Stomach (tissue), 19 donors: Measurements from ENCODE around the gene CENPA. TPM values are rescaled to one million over a fixed set of nuclear protein-coding genes. Genes with fewer than 3 reads are reported as not detected.

Experiments used
- DNase-seq, 2 donors: peaks; one replicate each; pipeline versions ENCODE4 v3.0.0 to v3.0.0-alpha.2; 2013 to 2019
- H3K27ac ChIP-seq, 5 donors: fragments of 200-600 bp in 4 of 5; sonication (generic) in 4 of 5; one replicate each; pipeline ENCODE4 v1.5.1; 2013 to 2019; ENCODE audit warnings: mild to moderate bottlenecking in 1 of 5, moderate library complexity in 1 of 5
- H3K27me3 ChIP-seq, 3 donors: fragments of 200-600 bp; sonication (generic); one replicate each; pipeline ENCODE4 v1.5.1; 2017 to 2019; ENCODE audit warnings: mixed run types in 1 of 3
- H3K36me3 ChIP-seq, 4 donors: fragments of 200-600 bp; sonication (generic); 1 replicate in 3 of 4; 2 replicates in 1 of 4; pipeline ENCODE4 v1.5.1; 2016 to 2019
- H3K4me1 ChIP-seq, 4 donors: fragments of 200-600 bp; sonication (generic); one replicate each; pipeline ENCODE4 v1.5.1; 2016 to 2019
- H3K4me3 ChIP-seq, 4 donors: fragments of 200-600 bp; sonication (generic) in 3 of 4; one replicate each; pipeline ENCODE4 v1.5.1; 2016 to 2019; ENCODE audit warnings: mild to moderate bottlenecking in 1 of 4
- H3K9me3 ChIP-seq, 4 donors: fragments of 200-600 bp; sonication (generic); one replicate each; pipeline ENCODE4 v1.5.1; 2016 to 2019
- EP300 ChIP-seq: sonication (generic); formaldehyde crosslinking; IDR thresholded peaks from one replicate; pipeline ENCODE4 v1.6.1; 2017; ENCODE audit warnings: antibody characterized with exemption
- POLR2A ChIP-seq, 4 donors: fragments of 450-650 bp; IDR thresholded peaks; one replicate each; pipeline ENCODE4 v1.6.1; 2016; ENCODE audit warnings: antibody characterized with exemption in 4 of 4, control low read depth in 2 of 4, mild to moderate bottlenecking in 1 of 4, moderate library complexity in 1 of 4
- POLR2AphosphoS5 ChIP-seq, 3 donors: sonication (generic); formaldehyde crosslinking; IDR thresholded peaks; one replicate each; pipeline ENCODE4 v1.6.1; 2016; ENCODE audit warnings: antibody characterized with exemption in 3 of 3
- WGBS, 5 donors: extraction: QIAGEN DNeasy Blood & Tissue Kit in 3 of 5; methylation state at CpG; one replicate each; pipeline versions ENCODE4 v1.1.5 to v1.1.7; 2013 to 2018; 5-methylcytosine and 5-hydroxymethylcytosine counted together
- intact Hi-C: fragments of 100-400 bp; cut with DNase I; formaldehyde crosslinking; loops from one replicate; pipeline ENCODE4 v1.15.1; 2023; ENCODE audit warnings: low total_unique reads
- long read RNA-seq, 10 donors: transcript quantifications; one replicate each; lab custom pipeline, GENCODE V29; 2026
- polyA plus RNA-seq, 3 donors: library from polyadenylated mRNA; stranded (reverse); fragments of 200-250 nt; gene quantifications; one replicate each; pipeline ENCODE4 v1.2.3, GENCODE V29; 2013
- total RNA-seq, 5 donors: library from RNA; depleted of rRNA; stranded (reverse); fragments of >200 nt; gene quantifications; one replicate each; pipeline versions ENCODE4 v1.1.0 to v1.2.3, GENCODE V29; 2014 to 2016
- TF ChIP-seq, protein P1 (sequence below), 7 experiments: fragments of 450-650 bp in 4 of 7; fragments of 200-600 bp in 3 of 7; sonication (generic) in 3 of 7; IDR thresholded peaks; one replicate each; pipeline ENCODE4 v1.5.1; 2016 to 2019; ENCODE audit warnings: antibody characterized with exemption in 7 of 7, control low read depth in 2 of 7, mild to moderate bottlenecking in 1 of 7
- donor health status: healthy with polysubstance abuse.
- donor health status: Bipolar disorder and iron deficiency.
- donor health status: healthy.

Gene CENPA
- total RNA-seq (1 to 10 TPM in 1 of 5 donors, not detected in 4; 2.0 TPM), polyA plus RNA-seq (1 to 10 TPM; 2.3 to 4.0 (median 3.1) TPM)
- long read RNA-seq, donor 1, result 0 reads
- long read RNA-seq, donor 2, partial matches to known transcripts, result 0 of 1 reads
- long read RNA-seq, donor 2, other reads (novel, unspliced or antisense), result 0 of 1 reads
- long read RNA-seq, donor 3, result 0 reads
- long read RNA-seq, donor 4, result 0 reads
- long read RNA-seq, donor 5, partial matches to known transcripts, result 0 of 1 reads
- long read RNA-seq, donor 5, other reads (novel, unspliced or antisense), result 0 of 1 reads
- long read RNA-seq, donor 6, result 0 reads
- long read RNA-seq, donor 7, partial matches to known transcripts, result 0 of 2 reads
- long read RNA-seq, donor 7, other reads (novel, unspliced or antisense), result 0 of 2 reads
- long read RNA-seq, donor 8, partial matches to known transcripts, result 0 of 4 reads
- long read RNA-seq, donor 8, other reads (novel, unspliced or antisense), result 0 of 4 reads
- long read RNA-seq, donor 9, partial matches to known transcripts, result 0 of 4 reads
- long read RNA-seq, donor 9, other reads (novel, unspliced or antisense), result 0 of 4 reads
- long read RNA-seq, donor 10, result 0 reads

DNA sequence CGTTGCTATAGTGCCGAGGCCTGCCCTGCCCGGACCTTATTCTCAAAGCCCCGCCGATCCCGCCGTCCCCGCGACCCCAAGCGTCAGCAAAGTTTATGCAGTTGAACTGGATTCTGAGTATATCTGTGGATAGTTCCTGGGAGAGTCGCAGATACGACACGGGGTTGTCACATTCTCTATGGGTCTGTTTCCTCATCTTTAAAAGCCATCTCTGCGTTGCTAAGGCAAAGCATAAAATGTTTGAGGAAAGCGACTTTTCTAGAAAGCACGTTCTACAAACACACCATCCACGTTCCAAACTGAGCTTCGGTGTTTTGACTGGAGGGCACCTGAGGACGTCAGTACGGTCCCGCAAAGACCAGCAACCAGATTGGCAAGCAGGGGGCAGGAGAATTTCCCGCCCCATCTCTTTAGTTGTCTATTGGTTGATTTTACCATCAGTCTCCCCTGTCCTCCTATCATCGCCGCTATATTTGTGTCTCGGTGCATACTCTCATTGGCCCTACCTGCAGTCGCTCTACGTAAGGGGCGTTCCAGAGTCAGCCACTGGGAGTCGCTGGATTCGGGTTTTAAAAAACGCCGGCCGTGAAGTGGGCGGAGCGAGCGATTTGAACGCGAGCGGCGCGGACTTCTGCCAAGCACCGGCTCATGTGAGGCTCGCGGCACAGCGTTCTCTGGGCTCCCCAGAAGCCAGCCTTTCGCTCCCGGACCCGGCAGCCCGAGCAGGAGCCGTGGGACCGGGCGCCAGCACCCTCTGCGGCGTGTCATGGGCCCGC is at the start of gene CENPA:
CENPA (plus strand) TSS at position 626 of the 776 bp plus-strand sequence; CDS start at position 767, 141 bp downstream.
- Histone ChIP-seq H3K27me3 (peaks cover 0 to 18% (median 5%) of the 10 kb centered on the region in 3 donors), H3K36me3 (peaks cover 2 to 12% (median 12%) of the 10 kb centered on the region in 4 donors), H3K9me3 (peaks cover 0 to under 1% (median 0%) of the 10 kb centered on the region in 4 donors), H3K4me3 (peak within 1 kb of the TSS; percentile 68 to 95 (median 86)), H3K27ac (peak within 1 kb of the TSS in 3 of 5 donors; percentile 48 to 72 (median 69)), H3K4me1 (peaks cover 13 to 24% (median 16%) of the 10 kb centered on the region in 4 donors)
- DNase-seq, result peak; percentile 98 to 99
- 1 to 2% (median 2%) methylated on average over 36 to 55 of the region's 55 CpGs for WGBS, 5 donors
- intact Hi-C loops, result no loop called here
- TF ChIP-seq EP300 (no peak), POLR2AphosphoS5 (IDR thresholded peaks at IDR 0.05) (peak; percentile 38 to 71 (median 62)), POLR2A (IDR thresholded peaks at IDR 0.05) (no peak)
- TF ChIP-seq, protein P1, sequence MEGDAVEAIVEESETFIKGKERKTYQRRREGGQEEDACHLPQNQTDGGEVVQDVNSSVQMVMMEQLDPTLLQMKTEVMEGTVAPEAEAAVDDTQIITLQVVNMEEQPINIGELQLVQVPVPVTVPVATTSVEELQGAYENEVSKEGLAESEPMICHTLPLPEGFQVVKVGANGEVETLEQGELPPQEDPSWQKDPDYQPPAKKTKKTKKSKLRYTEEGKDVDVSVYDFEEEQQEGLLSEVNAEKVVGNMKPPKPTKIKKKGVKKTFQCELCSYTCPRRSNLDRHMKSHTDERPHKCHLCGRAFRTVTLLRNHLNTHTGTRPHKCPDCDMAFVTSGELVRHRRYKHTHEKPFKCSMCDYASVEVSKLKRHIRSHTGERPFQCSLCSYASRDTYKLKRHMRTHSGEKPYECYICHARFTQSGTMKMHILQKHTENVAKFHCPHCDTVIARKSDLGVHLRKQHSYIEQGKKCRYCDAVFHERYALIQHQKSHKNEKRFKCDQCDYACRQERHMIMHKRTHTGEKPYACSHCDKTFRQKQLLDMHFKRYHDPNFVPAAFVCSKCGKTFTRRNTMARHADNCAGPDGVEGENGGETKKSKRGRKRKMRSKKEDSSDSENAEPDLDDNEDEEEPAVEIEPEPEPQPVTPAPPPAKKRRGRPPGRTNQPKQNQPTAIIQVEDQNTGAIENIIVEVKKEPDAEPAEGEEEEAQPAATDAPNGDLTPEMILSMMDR (IDR thresholded peaks at IDR 0.05), result peak in 4 of 7 experiments; percentile 20 to 60 (median 50)

DNA sequence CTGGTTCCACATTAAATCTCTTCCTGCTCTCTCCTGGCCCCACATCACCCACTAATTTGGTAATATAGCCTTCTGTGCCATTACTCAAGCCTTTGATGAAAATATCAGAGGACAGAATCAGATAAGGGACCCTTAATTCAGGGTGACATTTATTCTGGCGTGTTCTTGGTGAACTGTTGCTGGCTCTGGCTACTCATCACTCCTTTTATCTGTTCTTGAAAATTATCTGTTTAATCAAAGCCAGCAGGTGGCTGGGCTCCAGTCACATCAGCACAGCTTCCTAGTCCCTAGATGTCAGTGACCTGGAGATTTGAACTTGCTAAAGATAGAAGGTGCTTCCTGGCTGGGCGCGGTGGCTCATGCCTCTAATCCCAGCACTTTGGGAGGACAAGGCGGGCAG is 48.6 kb upstream of the CENPA start:
- Histone ChIP-seq H3K4me1 (peaks cover 0 to 5% (median 2%) of the 10 kb centered on the region in 4 donors), H3K27ac (no peak overlapping the region), H3K36me3 (no peaks in the 10 kb centered on the region), H3K9me3 (no peaks in the 10 kb centered on the region), H3K4me3 (no peak overlapping the region), H3K27me3 (peaks cover 0 to 12% (median 0%) of the 10 kb centered on the region in 3 donors)
- 85 to 93% (median 90%) methylated on average over 4 of the region's 4 CpGs for WGBS, 5 donors
- intact Hi-C loops, result no loop called here
- TF ChIP-seq, protein P1 (IDR thresholded peaks at IDR 0.05), result no peak
- TF ChIP-seq POLR2AphosphoS5 (IDR thresholded peaks at IDR 0.05), result no peak
- no peak for TF ChIP-seq POLR2A (IDR thresholded peaks at IDR 0.05)
- TF ChIP-seq EP300, result no peak
- no peak for DNase-seq

DNA sequence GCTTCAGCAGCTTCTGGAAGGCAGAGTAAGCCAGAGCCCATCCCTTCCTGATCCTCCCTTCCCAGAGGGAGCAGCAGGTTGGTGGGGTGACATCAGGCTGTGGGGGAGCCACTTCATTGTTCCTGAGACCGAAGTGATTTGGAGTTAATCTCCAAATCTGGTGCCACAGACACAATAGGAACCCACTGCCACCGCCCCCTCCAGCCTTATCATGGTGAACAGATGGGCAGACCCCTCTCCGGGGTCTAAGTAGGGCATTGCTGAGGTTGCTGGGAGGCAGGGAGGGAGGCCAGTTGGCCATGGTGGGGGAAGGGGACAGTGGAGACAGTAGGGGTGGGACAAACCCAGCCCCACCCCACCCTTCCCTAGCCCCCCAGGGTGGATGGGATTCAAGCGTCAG is 47.4 kb upstream of the CENPA start:
- Histone ChIP-seq H3K36me3 (no peaks in the 10 kb centered on the region), H3K9me3 (no peaks in the 10 kb centered on the region), H3K27me3 (peaks cover 0 to 9% (median 0%) of the 10 kb centered on the region in 3 donors), H3K4me3 (no peak overlapping the region), H3K27ac (no peak overlapping the region), H3K4me1 (peaks cover 0 to 5% (median 2%) of the 10 kb centered on the region in 4 donors)
- 79 to 85% (median 82%) methylated on average over 4 of the region's 4 CpGs for WGBS, 5 donors
- intact Hi-C loops, result no loop called here
- DNase-seq, result no peak
- TF ChIP-seq EP300 (no peak), POLR2AphosphoS5 (IDR thresholded peaks at IDR 0.05) (no peak)

DNA sequence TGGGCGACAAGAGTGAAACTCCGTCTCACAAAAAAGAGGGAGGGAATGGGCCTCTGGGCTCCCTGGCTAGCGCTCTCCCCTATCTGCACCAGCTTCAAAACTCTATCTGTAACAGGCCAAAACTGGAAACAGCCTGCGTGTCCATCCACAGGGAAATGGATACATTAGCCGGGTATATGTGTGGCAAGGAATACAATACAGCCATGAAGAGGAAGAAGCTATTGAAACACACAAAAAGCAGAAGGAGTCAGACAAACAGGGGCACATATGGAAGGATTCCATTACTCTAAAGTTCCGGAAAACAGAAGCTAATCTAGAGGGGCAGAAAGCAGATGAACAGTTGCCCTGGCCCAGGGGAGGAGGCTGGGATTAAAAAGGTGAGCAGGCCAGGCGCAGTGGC is 46.3 kb upstream of the CENPA start:
- intact Hi-C loops, result no loop called here
- Histone ChIP-seq H3K36me3 (no peaks in the 10 kb centered on the region), H3K27me3 (peaks cover 0 to 9% (median 0%) of the 10 kb centered on the region in 3 donors), H3K4me3 (no peak overlapping the region), H3K9me3 (no peaks in the 10 kb centered on the region), H3K4me1 (peaks cover 0 to 5% (median 2%) of the 10 kb centered on the region in 4 donors), H3K27ac (no peak overlapping the region)
- 94 to 97% (median 95%) methylated on average over 7 of the region's 7 CpGs for WGBS, 5 donors
- TF ChIP-seq EP300 (no peak), POLR2AphosphoS5 (IDR thresholded peaks at IDR 0.05) (no peak), POLR2A (IDR thresholded peaks at IDR 0.05) (no peak)
- TF ChIP-seq, protein P1 (IDR thresholded peaks at IDR 0.05), result no peak
- DNase-seq, result no peak
